SU-DHL-6 (cell line): ENCODE measurements around the gene DCDC2C.

ENCODE experiments used
- H2AFZ ChIP-seq: fragments of 200-600 bp; sonication (generic); 2 replicates; pipeline ENCODE4 v1.6.1; 2014; ENCODE audit warnings: low read depth, mild to moderate bottlenecking, moderate library complexity, mixed read lengths, antibody characterized with exemption, low read length; ENCODE audit not compliant: severe bottlenecking
- H3F3A ChIP-seq: fragments of 200-600 bp; shearing (Covaris generic); 2 replicates; pipeline ENCODE4 v1.6.0; 2016; ENCODE audit warnings: antibody characterized with exemption, mild to moderate bottlenecking; ENCODE audit not compliant: insufficient read depth
- H3K27ac ChIP-seq: fragments of 200-600 bp; sonication (generic); 2 replicates; pipeline ENCODE4 v1.5.1; 2016; ENCODE audit warnings: low read depth, mild to moderate bottlenecking, low read length, moderate library complexity, mixed read lengths
- H3K27me3 ChIP-seq: fragments of 200-600 bp; sonication (generic), shearing (Covaris generic); 2 replicates; pipeline ENCODE4 v1.6.0; 2014; ENCODE audit warnings: mild to moderate bottlenecking, low read length
- H3K36me3 ChIP-seq: fragments of 200-600 bp; sonication (generic); 2 replicates; pipeline ENCODE4 v1.6.1; 2014; ENCODE audit warnings: mild to moderate bottlenecking, low read length, mixed read lengths
- H3K4me2 ChIP-seq: fragments of 300-600, 200-600 bp; shearing (Covaris generic), sonication (generic); 2 replicates; pipeline ENCODE4 v1.6.0; 2014; ENCODE audit warnings: low read length, low read depth, mild to moderate bottlenecking; ENCODE audit not compliant: poor library complexity, severe bottlenecking
- H3K4me3 ChIP-seq: fragments of 200-600 bp; sonication (generic); 2 replicates; pipeline ENCODE4 v1.5.1; 2014; ENCODE audit warnings: antibody characterized with exemption, low read length, mild to moderate bottlenecking, mixed read lengths; ENCODE audit not compliant: insufficient read depth, poor library complexity, severe bottlenecking
- H3K79me2 ChIP-seq: fragments of 200-600 bp; sonication (generic); 2 replicates; pipeline ENCODE4 v1.6.1; 2014; ENCODE audit warnings: mild to moderate bottlenecking, low read length, moderate library complexity; ENCODE audit not compliant: insufficient read depth
- H3K9ac ChIP-seq: fragments of 200-600 bp; sonication (generic); 2 replicates; pipeline ENCODE4 v1.7.0; 2014; ENCODE audit warnings: mild to moderate bottlenecking, low read length
- H3K9me2 ChIP-seq: fragments of 200-600 bp; sonication (generic); replicated peaks from 2 replicates; pipeline ENCODE4 v1.6.1; 2014; ENCODE audit warnings: low read length; ENCODE audit not compliant: insufficient read depth
- H3K9me3 ChIP-seq: fragments of 200-600 bp; sonication (generic); 2 replicates; pipeline ENCODE4 v1.6.1; 2014; ENCODE audit warnings: low read length, mixed read lengths; ENCODE audit not compliant: insufficient read depth
- H4K20me1 ChIP-seq: fragments of 200-600 bp; sonication (generic); 2 replicates; pipeline ENCODE4 v1.6.1; 2014; ENCODE audit warnings: low read depth, mild to moderate bottlenecking, antibody characterized with exemption, low read length, moderate library complexity, mixed read lengths
- EZH2phosphoT487 ChIP-seq: fragments of 200-600 bp; sonication (generic), shearing (Covaris generic); conservative IDR thresholded peaks from 2 replicates; pipeline ENCODE4 v1.6.1; 2018; ENCODE audit warnings: mild to moderate bottlenecking, antibody characterized with exemption, low read length, moderate library complexity, mixed read lengths
- TF ChIP-seq, protein P1 (sequence below): fragments of 200-600 bp; sonication (generic); IDR thresholded peaks from one replicate; pipeline ENCODE4 v1.5.1; 2017; ENCODE audit warnings: antibody characterized with exemption, mild to moderate bottlenecking, low read length, moderate library complexity; ENCODE audit not compliant: insufficient read depth, poor library complexity, severe bottlenecking

DCDC2C gene

DNA sequence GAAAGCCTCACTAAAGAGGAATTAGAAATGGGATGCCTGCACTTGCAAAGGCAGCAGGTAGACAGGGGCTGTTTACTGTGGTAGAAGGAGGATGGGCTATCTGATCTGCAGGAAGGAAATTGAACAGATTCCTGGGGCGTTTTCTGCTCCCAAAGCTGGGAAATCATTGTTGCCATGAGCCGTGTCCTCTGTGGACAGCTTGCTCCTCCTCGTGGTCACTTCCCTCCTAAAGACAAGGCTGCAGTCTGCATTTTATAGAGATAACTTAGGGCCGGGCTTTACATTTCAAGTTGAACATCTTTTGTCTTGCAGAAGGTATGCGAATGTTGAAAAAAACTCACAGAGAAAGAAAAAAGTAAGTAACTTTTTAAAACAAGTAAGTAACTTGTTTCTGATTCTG is 50.9 kb downstream of the DCDC2C start:
- Histone ChIP-seq H3K4me3 (no peak overlapping the region), H3K9ac (no peak overlapping the region), H3K4me2 (no peak overlapping the region), H3K36me3 (no peaks in the 10 kb centered on the region), H3F3A (no peaks in the 10 kb centered on the region), H4K20me1 (no peaks in the 10 kb centered on the region), H3K9me2 (no peaks in the 10 kb centered on the region), H3K79me2 (no peaks in the 10 kb centered on the region), H3K27ac (no peak overlapping the region), H3K9me3 (no peaks in the 10 kb centered on the region), H2AFZ (no peak overlapping the region), H3K27me3 (no peaks in the 10 kb centered on the region)
- TF ChIP-seq EZH2phosphoT487: no peak
- TF ChIP-seq, protein P1, sequence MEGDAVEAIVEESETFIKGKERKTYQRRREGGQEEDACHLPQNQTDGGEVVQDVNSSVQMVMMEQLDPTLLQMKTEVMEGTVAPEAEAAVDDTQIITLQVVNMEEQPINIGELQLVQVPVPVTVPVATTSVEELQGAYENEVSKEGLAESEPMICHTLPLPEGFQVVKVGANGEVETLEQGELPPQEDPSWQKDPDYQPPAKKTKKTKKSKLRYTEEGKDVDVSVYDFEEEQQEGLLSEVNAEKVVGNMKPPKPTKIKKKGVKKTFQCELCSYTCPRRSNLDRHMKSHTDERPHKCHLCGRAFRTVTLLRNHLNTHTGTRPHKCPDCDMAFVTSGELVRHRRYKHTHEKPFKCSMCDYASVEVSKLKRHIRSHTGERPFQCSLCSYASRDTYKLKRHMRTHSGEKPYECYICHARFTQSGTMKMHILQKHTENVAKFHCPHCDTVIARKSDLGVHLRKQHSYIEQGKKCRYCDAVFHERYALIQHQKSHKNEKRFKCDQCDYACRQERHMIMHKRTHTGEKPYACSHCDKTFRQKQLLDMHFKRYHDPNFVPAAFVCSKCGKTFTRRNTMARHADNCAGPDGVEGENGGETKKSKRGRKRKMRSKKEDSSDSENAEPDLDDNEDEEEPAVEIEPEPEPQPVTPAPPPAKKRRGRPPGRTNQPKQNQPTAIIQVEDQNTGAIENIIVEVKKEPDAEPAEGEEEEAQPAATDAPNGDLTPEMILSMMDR: no peak

- no peaks in the 10 kb centered on the region for H3K9me2 ChIP-seq
- H2AFZ ChIP-seq: no peak overlapping the region
- no peak overlapping the region for H3K27ac ChIP-seq
- no peak overlapping the region for H3K9ac ChIP-seq
- no peaks in the 10 kb centered on the region for H3K36me3 ChIP-seq
- H3K4me3 ChIP-seq: no peak overlapping the region
- TF ChIP-seq EZH2phosphoT487: no peak
- TF ChIP-seq, protein P1: no peak
- H3F3A ChIP-seq: no peaks in the 10 kb centered on the region
- no peaks in the 10 kb centered on the region for H3K27me3 ChIP-seq
- H4K20me1 ChIP-seq: no peaks in the 10 kb centered on the region
- H3K4me2 ChIP-seq: no peak overlapping the region
- H3K9me3 ChIP-seq: no peaks in the 10 kb centered on the region
- H3K79me2 ChIP-seq: no peaks in the 10 kb centered on the region
These were observed 51.4 kb downstream of the DCDC2C start for GRCh38 chr2:3754795-3755194.

GRCh38 chr2:3755277-3755676 is 51.9 kb downstream of the DCDC2C start:
- Histone ChIP-seq H3K27ac (no peak overlapping the region), H3K9me3 (no peaks in the 10 kb centered on the region), H3K79me2 (no peaks in the 10 kb centered on the region), H4K20me1 (no peaks in the 10 kb centered on the region), H3K27me3 (no peaks in the 10 kb centered on the region), H3K4me3 (no peak overlapping the region), H3K9me2 (no peaks in the 10 kb centered on the region), H3K36me3 (no peaks in the 10 kb centered on the region), H3K4me2 (no peak overlapping the region), H2AFZ (no peak overlapping the region), H3K9ac (no peak overlapping the region), H3F3A (no peaks in the 10 kb centered on the region)
- TF ChIP-seq, protein P1: no peak
- TF ChIP-seq EZH2phosphoT487: no peak

- Histone ChIP-seq H3K9me3 (no peaks in the 10 kb centered on the region), H3K27me3 (no peaks in the 10 kb centered on the region), H3K9ac (no peak overlapping the region), H3K79me2 (no peaks in the 10 kb centered on the region), H3K36me3 (no peaks in the 10 kb centered on the region), H3K4me3 (no peak overlapping the region), H2AFZ (no peak overlapping the region), H3K27ac (no peak overlapping the region), H3K9me2 (no peaks in the 10 kb centered on the region), H3K4me2 (no peak overlapping the region), H3F3A (no peaks in the 10 kb centered on the region), H4K20me1 (no peaks in the 10 kb centered on the region)
- no peak for TF ChIP-seq EZH2phosphoT487
- TF ChIP-seq, protein P1: no peak
These were observed 52.9 kb downstream of the DCDC2C start for GRCh38 chr2:3756306-3756705.
